ENCODE measurements around the gene STK16. TPM values are rescaled to one million over a fixed set of nuclear protein-coding genes. Genes with fewer than 3 reads are reported as not detected.

Gene STK16
- polyA plus RNA-seq, 1 donor from 2014 or later: 64.9 TPM

DNA sequence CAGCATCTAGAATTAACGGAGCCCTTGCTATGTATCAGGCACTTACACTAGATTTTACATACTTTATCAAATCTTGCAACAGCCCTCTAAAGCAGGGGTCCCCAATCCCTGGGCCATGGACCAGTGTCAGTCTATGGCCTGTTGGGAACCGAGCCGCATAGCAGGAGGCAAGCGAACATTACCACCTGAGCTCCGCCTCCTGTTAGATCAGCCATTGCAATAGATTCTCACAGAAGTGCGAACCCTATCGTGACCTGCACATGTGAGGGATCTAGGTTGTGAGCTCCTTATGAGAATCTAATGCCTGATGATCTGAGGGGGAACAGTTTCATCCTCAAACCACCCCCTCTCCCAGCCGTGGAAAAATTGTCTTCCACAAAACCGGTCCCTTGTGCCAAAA is 47.3 kb downstream of the STK16 start:
- H3K9me2 ChIP-seq (ENCODE audit: insufficient read depth, low read length): no peaks in the 10 kb centered on the region
- no peak overlapping the region for H3K9ac ChIP-seq (ENCODE audit: low read length)
- TF ChIP-seq RAD21 (conservative IDR thresholded peaks at IDR 0.05) (no peak), TAF1 (IDR thresholded peaks at IDR 0.05; ENCODE audit: low read depth) (no peak), CTCF (IDR thresholded peaks at IDR 0.05; ENCODE audit: poor library complexity, severe bottlenecking) (no peak)
- H3K27ac ChIP-seq (ENCODE audit: low read length): no peak overlapping the region
- H4K20me1 ChIP-seq (ENCODE audit: insufficient read depth): no peaks in the 10 kb centered on the region
- H3K4me3 ChIP-seq (ENCODE audit: low read length): no peak overlapping the region
- H3K36me3 ChIP-seq (ENCODE audit: insufficient read depth, low read length): peaks cover 5% of the 10 kb centered on the region
- no peaks in the 10 kb centered on the region for H3K79me2 ChIP-seq (replicated peaks; ENCODE audit: insufficient read depth, low read length)
- no peaks in the 10 kb centered on the region for H3K27me3 ChIP-seq (ENCODE audit: insufficient read depth, low read depth, low read length)
- H3K9me3 ChIP-seq (ENCODE audit: low read length): no peaks in the 10 kb centered on the region
- no peaks in the 10 kb centered on the region for H3F3A ChIP-seq (ENCODE audit: insufficient read depth, low read length, poor library complexity, severe bottlenecking)
- H2AFZ ChIP-seq (ENCODE audit: low read depth, low read length): no peak overlapping the region
- H3K4me2 ChIP-seq (ENCODE audit: low read length): no peak overlapping the region

GRCh38 chr2:219293736-219294231 is 48.5 kb downstream of the STK16 start:
- no peaks in the 10 kb centered on the region for H3K9me2 ChIP-seq (ENCODE audit: insufficient read depth, low read length)
- H2AFZ ChIP-seq (ENCODE audit: low read depth, low read length): no peak overlapping the region
- no peaks in the 10 kb centered on the region for H3F3A ChIP-seq (ENCODE audit: insufficient read depth, low read length, poor library complexity, severe bottlenecking)
- TF ChIP-seq EP300 (conservative IDR thresholded peaks at IDR 0.05; ENCODE audit: poor library complexity, severe bottlenecking) (no peak), SMC3 (conservative IDR thresholded peaks at IDR 0.05; ENCODE audit: poor library complexity) (no peak)
- TF ChIP-seq, protein P1, sequence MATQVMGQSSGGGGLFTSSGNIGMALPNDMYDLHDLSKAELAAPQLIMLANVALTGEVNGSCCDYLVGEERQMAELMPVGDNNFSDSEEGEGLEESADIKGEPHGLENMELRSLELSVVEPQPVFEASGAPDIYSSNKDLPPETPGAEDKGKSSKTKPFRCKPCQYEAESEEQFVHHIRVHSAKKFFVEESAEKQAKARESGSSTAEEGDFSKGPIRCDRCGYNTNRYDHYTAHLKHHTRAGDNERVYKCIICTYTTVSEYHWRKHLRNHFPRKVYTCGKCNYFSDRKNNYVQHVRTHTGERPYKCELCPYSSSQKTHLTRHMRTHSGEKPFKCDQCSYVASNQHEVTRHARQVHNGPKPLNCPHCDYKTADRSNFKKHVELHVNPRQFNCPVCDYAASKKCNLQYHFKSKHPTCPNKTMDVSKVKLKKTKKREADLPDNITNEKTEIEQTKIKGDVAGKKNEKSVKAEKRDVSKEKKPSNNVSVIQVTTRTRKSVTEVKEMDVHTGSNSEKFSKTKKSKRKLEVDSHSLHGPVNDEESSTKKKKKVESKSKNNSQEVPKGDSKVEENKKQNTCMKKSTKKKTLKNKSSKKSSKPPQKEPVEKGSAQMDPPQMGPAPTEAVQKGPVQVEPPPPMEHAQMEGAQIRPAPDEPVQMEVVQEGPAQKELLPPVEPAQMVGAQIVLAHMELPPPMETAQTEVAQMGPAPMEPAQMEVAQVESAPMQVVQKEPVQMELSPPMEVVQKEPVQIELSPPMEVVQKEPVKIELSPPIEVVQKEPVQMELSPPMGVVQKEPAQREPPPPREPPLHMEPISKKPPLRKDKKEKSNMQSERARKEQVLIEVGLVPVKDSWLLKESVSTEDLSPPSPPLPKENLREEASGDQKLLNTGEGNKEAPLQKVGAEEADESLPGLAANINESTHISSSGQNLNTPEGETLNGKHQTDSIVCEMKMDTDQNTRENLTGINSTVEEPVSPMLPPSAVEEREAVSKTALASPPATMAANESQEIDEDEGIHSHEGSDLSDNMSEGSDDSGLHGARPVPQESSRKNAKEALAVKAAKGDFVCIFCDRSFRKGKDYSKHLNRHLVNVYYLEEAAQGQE (IDR thresholded peaks at IDR 0.05; ENCODE audit: borderline replicate concordance): no peak
- H3K4me3 ChIP-seq (ENCODE audit: low read length): no peak overlapping the region
- no peaks in the 10 kb centered on the region for H3K9me3 ChIP-seq (ENCODE audit: low read length)
- H3K36me3 ChIP-seq (ENCODE audit: insufficient read depth, low read length): peaks cover 5% of the 10 kb centered on the region
- H4K20me1 ChIP-seq (ENCODE audit: insufficient read depth): no peaks in the 10 kb centered on the region
- H3K9ac ChIP-seq (ENCODE audit: low read length): no peak overlapping the region
- H3K27ac ChIP-seq (ENCODE audit: low read length): no peak overlapping the region
- H3K79me2 ChIP-seq (replicated peaks; ENCODE audit: insufficient read depth, low read length): no peaks in the 10 kb centered on the region
- H3K4me2 ChIP-seq (ENCODE audit: low read length): no peak overlapping the region
- no peaks in the 10 kb centered on the region for H3K27me3 ChIP-seq (ENCODE audit: insufficient read depth, low read depth, low read length)

DNA sequence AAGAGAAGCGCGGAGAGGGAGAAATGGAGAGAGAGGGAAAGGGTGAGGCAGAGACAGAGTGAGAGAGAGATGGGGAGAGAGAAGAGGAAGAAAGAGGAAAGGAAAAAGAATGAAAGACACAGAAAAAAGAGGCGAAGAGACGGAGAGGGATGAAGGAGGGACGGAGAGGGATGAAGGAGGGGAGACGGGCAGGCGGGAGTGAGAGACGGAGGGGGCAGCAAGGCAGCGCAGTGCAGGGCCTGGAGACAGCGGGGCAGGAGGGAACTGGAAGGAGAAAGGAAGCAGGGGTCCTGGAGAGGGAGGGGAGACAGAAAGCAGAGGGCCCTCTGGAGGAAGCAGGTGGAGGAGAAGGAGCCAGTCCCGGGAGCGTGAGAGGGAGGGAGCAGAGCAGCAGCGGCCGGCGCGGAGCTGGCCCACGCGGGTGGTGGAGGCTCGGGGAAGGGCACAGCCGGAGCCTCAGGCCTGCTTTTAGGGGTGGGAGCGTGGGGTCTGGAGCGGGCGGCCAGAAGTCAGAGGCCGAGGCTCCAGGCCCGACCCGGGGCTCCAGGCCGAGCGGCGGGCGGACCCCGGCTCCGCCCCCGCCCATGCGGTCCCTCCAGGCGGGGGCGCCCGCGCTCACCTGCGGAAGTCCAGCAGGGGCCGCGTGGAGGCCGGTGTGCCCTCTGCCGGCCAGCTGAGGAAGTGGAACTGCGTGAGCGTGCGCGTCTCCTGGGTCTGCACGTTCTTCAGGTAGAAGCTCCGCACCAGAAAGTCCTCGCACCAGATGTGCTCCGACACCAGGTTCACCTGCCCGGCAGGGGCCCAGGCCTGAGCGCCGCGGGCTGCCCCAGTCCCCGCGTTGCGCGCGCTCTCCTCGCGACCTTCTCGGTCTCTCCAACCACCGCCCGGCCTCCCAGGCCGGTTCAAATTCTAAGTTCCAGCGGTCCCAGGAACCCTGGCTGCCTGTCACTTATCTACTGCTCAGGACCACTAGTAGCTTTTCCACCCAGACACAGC is 49.4 kb downstream of the STK16 start:
- no peaks in the 10 kb centered on the region for H3F3A ChIP-seq (ENCODE audit: insufficient read depth, low read length, poor library complexity, severe bottlenecking)

More for the DNA sequence above, 49.4 kb downstream of the STK16 start:
- H4K20me1 ChIP-seq (ENCODE audit: insufficient read depth): no peaks in the 10 kb centered on the region
- no peak overlapping the region for H3K27ac ChIP-seq (ENCODE audit: low read length)
- H3K27me3 ChIP-seq (ENCODE audit: insufficient read depth, low read depth, low read length): no peaks in the 10 kb centered on the region
- H3K4me2 ChIP-seq (ENCODE audit: low read length): no peak overlapping the region
- H3K9ac ChIP-seq (ENCODE audit: low read length): peak overlapping the region; percentile 24
- TF ChIP-seq MXI1 (conservative IDR thresholded peaks at IDR 0.05; ENCODE audit: poor library complexity, severe bottlenecking) (peak; percentile 52), RAD21 (conservative IDR thresholded peaks at IDR 0.05) (peak; percentile 77), TAF1 (IDR thresholded peaks at IDR 0.05; ENCODE audit: low read depth) (no peak), CTCF (IDR thresholded peaks at IDR 0.05; ENCODE audit: poor library complexity, severe bottlenecking) (peak; percentile 96), POLR2AphosphoS5 (IDR thresholded peaks at IDR 0.05) (no peak), SMC3 (conservative IDR thresholded peaks at IDR 0.05; ENCODE audit: poor library complexity) (peak; percentile 90)
- no peaks in the 10 kb centered on the region for H3K79me2 ChIP-seq (replicated peaks; ENCODE audit: insufficient read depth, low read length)
- H3K4me3 ChIP-seq (ENCODE audit: low read length): peak overlapping the region; percentile 43
- H2AFZ ChIP-seq (ENCODE audit: low read depth, low read length): no peak overlapping the region
- peaks cover 5% of the 10 kb centered on the region for H3K36me3 ChIP-seq (ENCODE audit: insufficient read depth, low read length)
- H3K9me2 ChIP-seq (ENCODE audit: insufficient read depth, low read length): no peaks in the 10 kb centered on the region
- H3K9me3 ChIP-seq (ENCODE audit: low read length): no peaks in the 10 kb centered on the region

Data from neural cell (in vitro differentiated cells).